Measurements from ENCODE around the gene RNF208. TPM values are rescaled to one million over a fixed set of nuclear protein-coding genes. Genes with fewer than 3 reads are reported as not detected.

Gene RNF208
- total RNA-seq, 4 donors from 2014 or later: 1.1 to 6.5 (median 1.5) TPM

GRCh38 chr9:137181680-137182079, 40.4 kb downstream of the RNF208 start:
- intact Hi-C loops (cut with DNase I; ENCODE audit: low total_unique reads): no loop called here
- in situ Hi-C loops (cut with MboI; ENCODE audit: low sequenced_read_pairs in 4 of 4): no loop called here
- no peak overlapping the region for H3K4me3 ChIP-seq
- no peak overlapping the region for H3K27ac ChIP-seq
- no peaks in the 10 kb centered on the region for H3K27me3 ChIP-seq
- ATAC-seq: no peak
- peaks cover 10 to 11% of the 10 kb centered on the region in 2 donors for H3K4me1 ChIP-seq
- no peaks in the 10 kb centered on the region for H3K9me3 ChIP-seq
- H3K36me3 ChIP-seq: peaks cover 3 to 71% of the 10 kb centered on the region in 2 donors
- DNase-seq: no peak
- TF ChIP-seq POLR2A (IDR thresholded peaks at IDR 0.05): no peak
- no peak for TF ChIP-seq CTCF (IDR thresholded peaks at IDR 0.05 in 4 of 5, conservative IDR thresholded peaks at IDR 0.05 in 1 of 5)

- no peak for DNase-seq
- intact Hi-C loops (cut with DNase I; ENCODE audit: low total_unique reads) (no loop called here), in situ Hi-C loops (cut with MboI; ENCODE audit: low sequenced_read_pairs in 4 of 4) (no loop called here)
- no peak overlapping the region for H3K27ac ChIP-seq
- ATAC-seq: no peak
- H3K4me3 ChIP-seq: no peak overlapping the region
- no peaks in the 10 kb centered on the region for H3K9me3 ChIP-seq
- no peaks in the 10 kb centered on the region for H3K27me3 ChIP-seq
- no peaks in the 10 kb centered on the region for H3K4me1 ChIP-seq
- no peak for TF ChIP-seq CTCF (IDR thresholded peaks at IDR 0.05 in 4 of 5, conservative IDR thresholded peaks at IDR 0.05 in 1 of 5)
- TF ChIP-seq POLR2A (IDR thresholded peaks at IDR 0.05): no peak
- peaks cover 3 to 71% of the 10 kb centered on the region in 2 donors for H3K36me3 ChIP-seq
Observed at GRCh38 chr9:137180491-137180890, 41.5 kb downstream of the RNF208 start.

GRCh38 chr9:137179761-137180160, 42.3 kb downstream of the RNF208 start:
- no peak overlapping the region for H3K27ac ChIP-seq
- in situ Hi-C loops (cut with MboI; ENCODE audit: low sequenced_read_pairs in 4 of 4) (no loop called here), intact Hi-C loops (cut with DNase I; ENCODE audit: low total_unique reads) (no loop called here)
- no peak for DNase-seq
- no peaks in the 10 kb centered on the region for H3K27me3 ChIP-seq
- no peaks in the 10 kb centered on the region for H3K4me1 ChIP-seq
- no peaks in the 10 kb centered on the region for H3K9me3 ChIP-seq
- H3K36me3 ChIP-seq: peaks cover 3 to 67% of the 10 kb centered on the region in 2 donors
- TF ChIP-seq CTCF (IDR thresholded peaks at IDR 0.05 in 4 of 5, conservative IDR thresholded peaks at IDR 0.05 in 1 of 5) (no peak), POLR2A (IDR thresholded peaks at IDR 0.05) (no peak)
- H3K4me3 ChIP-seq: no peak overlapping the region
- ATAC-seq: no peak

DNA sequence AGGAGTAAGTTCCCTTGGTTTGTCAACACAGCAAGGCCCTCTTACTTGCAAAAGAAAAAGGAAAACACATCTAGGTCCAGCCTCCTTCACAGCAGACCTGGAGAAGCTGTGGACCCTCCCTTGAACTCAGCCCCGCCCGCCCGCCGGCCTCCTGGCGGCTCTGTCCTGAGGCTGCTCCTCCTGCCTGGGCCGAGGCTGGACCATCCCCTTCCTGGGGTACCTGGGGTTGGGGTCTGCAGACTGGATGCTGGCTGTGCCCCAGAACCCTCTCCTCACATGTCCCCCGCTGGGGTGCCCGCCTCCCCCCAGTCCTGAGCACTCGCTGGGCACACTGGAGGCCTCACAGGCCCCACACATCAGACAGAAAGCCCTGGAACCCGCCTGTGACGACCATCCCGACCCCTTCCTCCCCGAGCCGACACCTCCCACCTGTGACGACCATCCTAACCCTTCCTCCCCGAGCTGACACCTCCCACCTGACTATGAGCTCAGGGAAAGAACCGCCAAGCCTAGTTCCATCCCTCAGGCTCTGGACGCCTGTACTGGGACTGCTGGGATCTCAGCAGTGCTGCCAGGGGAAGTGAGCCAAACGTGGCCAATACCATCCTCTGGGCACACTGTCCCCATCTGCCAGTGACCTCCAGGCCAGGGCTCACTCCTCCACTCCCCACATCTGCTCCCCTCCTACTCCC, 43.0 kb downstream of the RNF208 start:
- TF ChIP-seq POLR2A (IDR thresholded peaks at IDR 0.05) (no peak), CTCF (IDR thresholded peaks at IDR 0.05 in 4 of 5, conservative IDR thresholded peaks at IDR 0.05 in 1 of 5) (no peak)
- DNase-seq (no peak), ATAC-seq (no peak)
- no peaks in the 10 kb centered on the region for H3K4me1 ChIP-seq
- H3K27me3 ChIP-seq: no peaks in the 10 kb centered on the region
- in situ Hi-C loops (cut with MboI; ENCODE audit: low sequenced_read_pairs in 4 of 4): no loop called here
- no peak overlapping the region for H3K27ac ChIP-seq
- no peak overlapping the region for H3K4me3 ChIP-seq
- intact Hi-C loops (cut with DNase I; ENCODE audit: low total_unique reads): no loop called here
- peaks cover 3 to 61% of the 10 kb centered on the region in 2 donors for H3K36me3 ChIP-seq
- no peaks in the 10 kb centered on the region for H3K9me3 ChIP-seq

All from gastrocnemius medialis (tissue), 4 donors.